ENCODE data around the gene PREPL. TPM values are rescaled to one million over a fixed set of nuclear protein-coding genes. Genes with fewer than 3 reads are reported as not detected.
A peak's percentile ranks its signal among the peaks of the same experiment; 100 is the strongest.

The PREPL gene
- total RNA-seq, 6 experiments from 2014 or later = 13.6 to 20.8 (median 19.6) TPM

DNA sequence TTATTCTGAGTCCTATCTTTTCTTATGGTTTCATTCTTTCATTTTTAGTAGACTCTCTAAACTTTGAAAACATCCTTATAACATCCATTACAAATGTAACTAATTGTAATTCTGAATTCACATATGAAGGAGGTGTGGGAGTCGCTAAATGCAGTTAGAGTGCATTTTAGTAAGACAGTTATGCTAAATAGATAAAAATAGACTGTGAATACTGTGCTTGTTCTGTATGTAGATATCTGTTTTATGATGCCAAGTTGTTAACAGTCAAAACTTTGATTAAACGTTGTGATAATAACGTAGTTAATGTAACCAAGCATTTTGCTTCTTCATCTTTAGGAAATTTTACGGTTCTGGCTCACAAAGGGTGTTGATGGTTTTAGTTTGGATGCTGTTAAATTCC is 61.7 kb downstream of the PREPL start:
- ATAC-seq (no peak), DNase-seq (no peak)
- intact Hi-C loops (cut with DNase I) = loop anchor here in 1 of 2 donors (10.0 kb wide), 1 partner anchor 55 kb away; no protein-coding TSS in a partner anchor
- H3K4me1 ChIP-seq = peaks cover 0 to 15% (median 7%) of the 10 kb centered on the region in 4 donors
- no peak overlapping the region for H3K4me3 ChIP-seq
- 83% methylated on average over 4 of the region's 4 CpGs for WGBS (ENCODE audit: insufficient coverage, low coverage, low lambda C conversion rate, missing lambda C conversion rate)
- H3K27ac ChIP-seq = no peak overlapping the region
- H3K27me3 ChIP-seq = no peaks in the 10 kb centered on the region
- H3K9me3 ChIP-seq = no peaks in the 10 kb centered on the region
- H3K36me3 ChIP-seq = peaks cover 0 to 2% (median 0%) of the 10 kb centered on the region in 4 donors
- no peak for TF ChIP-seq CTCF (IDR thresholded peaks at IDR 0.05)
- no peak for TF ChIP-seq POLR2A (IDR thresholded peaks at IDR 0.05)

DNA sequence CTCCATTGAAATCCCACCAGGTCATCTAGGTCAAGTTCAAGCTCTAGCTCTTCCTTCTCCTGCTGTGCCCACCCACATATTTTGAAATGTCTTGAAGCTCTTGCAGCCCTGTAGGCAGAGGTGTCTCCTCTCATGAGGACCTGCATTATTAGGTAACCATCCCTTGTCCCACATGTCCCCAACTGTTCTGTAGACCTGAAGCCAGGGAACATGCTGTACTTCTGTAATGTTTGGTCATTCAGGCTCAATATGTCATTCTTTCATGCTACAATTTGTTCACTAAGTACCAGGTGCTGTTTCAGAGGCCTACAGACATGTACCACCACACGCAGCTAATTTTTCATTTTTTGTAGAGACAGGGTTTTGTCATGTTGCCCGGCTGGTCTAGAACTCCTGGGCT is 63.9 kb downstream of the PREPL start:
- Histone ChIP-seq H3K4me1 (peaks cover 0 to 21% (median 10%) of the 10 kb centered on the region in 4 donors), H3K27me3 (no peaks in the 10 kb centered on the region), H3K27ac (peak overlapping the region in 1 of 3 donors; percentile 36), H3K36me3 (peaks cover 0 to 2% (median 0%) of the 10 kb centered on the region in 4 donors), H3K9me3 (no peaks in the 10 kb centered on the region), H3K4me3 (no peak overlapping the region)
- DNase-seq (no peak), ATAC-seq (peak in 2 of 4 donors; percentile 20 to 66)
- intact Hi-C loops (cut with DNase I) = loop anchor here in 1 of 2 donors (10.0 kb wide), 1 partner anchor 53 kb away; no protein-coding TSS in a partner anchor
- no peak for TF ChIP-seq POLR2A (IDR thresholded peaks at IDR 0.05)
- no peak for TF ChIP-seq CTCF (IDR thresholded peaks at IDR 0.05)
- 95% methylated on average over 2 of the region's 2 CpGs for WGBS (ENCODE audit: insufficient coverage, low coverage, low lambda C conversion rate, missing lambda C conversion rate)

GRCh38 chr2:44296653-44297052 is 64.6 kb downstream of the PREPL start:
- Histone ChIP-seq H3K36me3 (peaks cover 0 to 2% (median 0%) of the 10 kb centered on the region in 4 donors), H3K27me3 (no peaks in the 10 kb centered on the region), H3K4me3 (no peak overlapping the region), H3K9me3 (no peaks in the 10 kb centered on the region), H3K27ac (no peak overlapping the region), H3K4me1 (peaks cover 0 to 29% (median 14%) of the 10 kb centered on the region in 4 donors)
- 88% methylated on average over 4 of the region's 5 CpGs for WGBS (ENCODE audit: insufficient coverage, low coverage, low lambda C conversion rate, missing lambda C conversion rate)
- DNase-seq (no peak), ATAC-seq (no peak)
- intact Hi-C loops (cut with DNase I) = loop anchor here in 1 of 2 donors (10.0 kb wide), 1 partner anchor 52 kb away; no protein-coding TSS in a partner anchor
- no peak for TF ChIP-seq CTCF (IDR thresholded peaks at IDR 0.05)

DNA sequence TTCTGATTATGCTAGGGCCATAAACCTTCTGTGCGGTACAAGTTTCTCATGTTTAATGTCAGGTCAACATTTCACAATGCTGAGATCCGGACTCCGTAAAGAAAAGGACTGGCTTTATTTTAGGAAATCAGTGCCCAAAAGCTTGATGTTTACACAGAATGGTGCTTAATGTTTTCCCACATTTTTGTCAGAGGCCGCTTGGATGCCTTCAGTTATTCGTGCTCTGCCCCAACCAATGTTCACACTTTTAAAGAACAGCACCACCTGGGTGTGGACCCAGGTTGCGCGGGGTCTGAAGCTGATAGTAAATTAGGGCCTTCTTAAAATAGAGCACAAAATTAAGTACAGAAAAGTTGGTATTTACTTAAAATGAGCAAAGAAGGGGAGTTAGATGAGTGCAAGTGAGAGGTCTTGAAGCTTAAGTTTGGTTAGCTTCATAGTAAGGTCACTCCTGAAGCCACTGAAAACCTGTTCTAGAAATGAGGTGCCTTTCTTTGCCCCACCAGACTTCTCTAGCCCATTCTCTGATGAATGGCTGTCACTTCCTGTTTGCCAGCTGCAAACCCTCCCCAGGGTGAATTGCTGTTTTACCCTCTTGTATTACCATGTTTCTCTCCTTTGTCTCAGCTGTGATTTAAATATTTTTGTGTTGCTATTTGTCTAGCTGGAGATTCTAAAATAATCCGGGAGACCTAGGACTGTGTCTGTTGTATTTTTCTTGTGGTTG is 65.5 kb downstream of the PREPL start:
- WGBS (ENCODE audit: insufficient coverage, low coverage, low lambda C conversion rate, missing lambda C conversion rate) = 47% methylated on average over 8 of the region's 8 CpGs
- Histone ChIP-seq H3K4me3 (no peak overlapping the region), H3K27ac (peak overlapping the region in 2 of 3 donors; percentile 63 to 78), H3K36me3 (peaks cover 0 to 2% (median 0%) of the 10 kb centered on the region in 4 donors), H3K4me1 (peaks cover 0 to 37% (median 18%) of the 10 kb centered on the region in 4 donors), H3K9me3 (no peaks in the 10 kb centered on the region), H3K27me3 (no peaks in the 10 kb centered on the region)
- peak; percentile 11 to 31 (median 19) for TF ChIP-seq CTCF (IDR thresholded peaks at IDR 0.05)
- TF ChIP-seq POLR2A (IDR thresholded peaks at IDR 0.05) = no peak
- DNase-seq (no peak), ATAC-seq (peak; percentile 21 to 51 (median 35))
- intact Hi-C loops (cut with DNase I) = loop anchor here in 1 of 2 donors (10.0 kb wide), 1 partner anchor 51 kb away; no protein-coding TSS in a partner anchor

All from right lobe of liver (tissue), 6 donors.